HG03095 (cell line): ENCODE results near the gene CFAP46.
"Not testable (repeated sequence)": the region's sequence is repeated elsewhere in the genome, so short reads cannot be mapped to it uniquely, and the experiment has no call there.

Experiments used
- ATAC-seq: cut with Tn5 transposase; IDR thresholded peaks from one replicate; pipeline ENCODE4 v1.9.1; 2021; ENCODE audit warnings: moderate library complexity; ENCODE audit not compliant: unreplicated experiment

The CFAP46 gene

GRCh38 chr10:132832186-132832969 lies 110.0 kb downstream of the CFAP46 start:
- ATAC-seq: no peak

GRCh38 chr10:132829403-132829802 lies 113.0 kb downstream of the CFAP46 start:
- ATAC-seq: no peak

- no peak for ATAC-seq
Observed at GRCh38 chr10:132828681-132829080, 113.7 kb downstream of the CFAP46 start.

- ATAC-seq: no peak
Observed at GRCh38 chr10:132827861-132828539, 114.4 kb downstream of the CFAP46 start.

- no peak for ATAC-seq
Observed at GRCh38 chr10:132827423-132827789, 115.0 kb downstream of the CFAP46 start.

GRCh38 chr10:132826524-132827422 lies 115.6 kb downstream of the CFAP46 start:
- no peak for ATAC-seq

- ATAC-seq: not testable (repeated sequence)
Observed at GRCh38 chr10:132825783-132826523, 116.4 kb downstream of the CFAP46 start.

GRCh38 chr10:132820056-132820455 lies 122.3 kb downstream of the CFAP46 start:
- ATAC-seq: no peak

GRCh38 chr10:132817701-132818211 lies 124.6 kb downstream of the CFAP46 start:
- ATAC-seq: no peak

GRCh38 chr10:132816718-132817117 lies 125.7 kb downstream of the CFAP46 start:
- no peak for ATAC-seq

GRCh38 chr10:132815168-132815857 lies 127.1 kb downstream of the CFAP46 start:
- ATAC-seq: no peak

- ATAC-seq: no peak
Observed at GRCh38 chr10:132814469-132814856, 127.9 kb downstream of the CFAP46 start.

GRCh38 chr10:132813560-132814468 lies 128.6 kb downstream of the CFAP46 start:
- no peak for ATAC-seq

- ATAC-seq: no peak
Observed at GRCh38 chr10:132813001-132813401, 129.4 kb downstream of the CFAP46 start.

- no peak for ATAC-seq
Observed at GRCh38 chr10:132812520-132812919, 129.8 kb downstream of the CFAP46 start.

GRCh38 chr10:132811891-132812481 lies 130.4 kb downstream of the CFAP46 start:
- ATAC-seq: no peak

GRCh38 chr10:132810807-132811700 lies 131.3 kb downstream of the CFAP46 start:
- no peak for ATAC-seq
